Ovary (tissue), 3 donors: Measurements from ENCODE around the gene COQ8A.

ENCODE experiments used
- POLR2A ChIP-seq: fragments of 450-650 bp; IDR thresholded peaks from one replicate; pipeline ENCODE4 v1.6.1; 2017; ENCODE audit warnings: antibody characterized with exemption, mild to moderate bottlenecking, moderate library complexity
- TF ChIP-seq, protein P1 (sequence below), 3 donors: fragments of 450-650 bp in 2 of 3; fragments of 200-600 bp in 1 of 3; IDR thresholded peaks; one replicate each; pipeline versions ENCODE4 v1.5.1 to v1.8.0; 2016 to 2022; ENCODE audit warnings: antibody characterized with exemption in 3 of 3, mild to moderate bottlenecking in 1 of 3
- donor health status: DM: no; HTN: no; CAD: no.

DNA sequence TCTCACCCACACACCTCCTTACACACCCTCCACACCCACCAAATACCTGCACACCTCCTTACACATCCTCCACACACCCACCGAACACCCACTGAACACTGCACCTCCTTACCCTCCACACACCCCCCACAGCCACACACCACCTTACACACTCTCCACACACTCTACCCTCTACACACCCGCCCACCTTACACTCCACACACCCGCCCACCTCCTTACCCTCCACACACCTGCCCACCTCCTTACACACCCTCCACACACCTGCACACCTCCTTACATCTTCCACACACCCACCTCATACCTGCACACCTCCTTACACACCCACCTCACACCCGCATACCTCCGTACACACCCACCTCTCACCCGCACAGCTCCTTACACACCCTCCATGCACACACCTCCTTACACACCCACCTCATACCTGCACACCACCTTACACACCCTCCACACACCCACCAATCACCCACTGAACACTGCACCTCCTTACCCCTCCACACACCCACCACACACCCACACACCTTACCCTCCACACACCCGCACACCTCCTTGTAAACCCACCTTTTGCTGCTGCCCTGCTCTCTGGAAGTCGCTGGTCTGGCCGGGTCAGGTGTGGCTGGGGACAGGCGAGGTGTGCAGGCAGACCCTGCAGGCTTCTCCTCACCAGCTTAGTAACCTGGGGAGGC lies 38.5 kb downstream of the COQ8A start:
- TF ChIP-seq POLR2A: no peak
- TF ChIP-seq, protein P1, sequence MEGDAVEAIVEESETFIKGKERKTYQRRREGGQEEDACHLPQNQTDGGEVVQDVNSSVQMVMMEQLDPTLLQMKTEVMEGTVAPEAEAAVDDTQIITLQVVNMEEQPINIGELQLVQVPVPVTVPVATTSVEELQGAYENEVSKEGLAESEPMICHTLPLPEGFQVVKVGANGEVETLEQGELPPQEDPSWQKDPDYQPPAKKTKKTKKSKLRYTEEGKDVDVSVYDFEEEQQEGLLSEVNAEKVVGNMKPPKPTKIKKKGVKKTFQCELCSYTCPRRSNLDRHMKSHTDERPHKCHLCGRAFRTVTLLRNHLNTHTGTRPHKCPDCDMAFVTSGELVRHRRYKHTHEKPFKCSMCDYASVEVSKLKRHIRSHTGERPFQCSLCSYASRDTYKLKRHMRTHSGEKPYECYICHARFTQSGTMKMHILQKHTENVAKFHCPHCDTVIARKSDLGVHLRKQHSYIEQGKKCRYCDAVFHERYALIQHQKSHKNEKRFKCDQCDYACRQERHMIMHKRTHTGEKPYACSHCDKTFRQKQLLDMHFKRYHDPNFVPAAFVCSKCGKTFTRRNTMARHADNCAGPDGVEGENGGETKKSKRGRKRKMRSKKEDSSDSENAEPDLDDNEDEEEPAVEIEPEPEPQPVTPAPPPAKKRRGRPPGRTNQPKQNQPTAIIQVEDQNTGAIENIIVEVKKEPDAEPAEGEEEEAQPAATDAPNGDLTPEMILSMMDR (IDR thresholded peaks at IDR 0.05): no peak
